Right lobe of liver (tissue), 6 donors: Measurements from ENCODE around the gene TPM2. TPM values are rescaled to one million over a fixed set of nuclear protein-coding genes. Genes with fewer than 3 reads are reported as not detected.

Experiments
- ATAC-seq, 4 donors: fragments of 200-7000 bp; cut with Tn5 transposase; one replicate each; pipeline ENCODE4 v1.9.1; 2020; ENCODE audit warnings: mild to moderate bottlenecking in 4 of 4, moderate library complexity in 4 of 4
- DNase-seq, 3 donors: peaks; one replicate each; pipeline ENCODE4 v3.0.0-alpha.2; 2020
- H3K27ac ChIP-seq, 3 donors: fragments of 200-600 bp; one replicate each; pipeline ENCODE4 v1.8.0; 2022
- H3K27me3 ChIP-seq, 2 donors: fragments of 200-600 bp; one replicate each; pipeline ENCODE4 v1.8.0; 2022
- H3K36me3 ChIP-seq, 4 donors: fragments of 200-600 bp; sonication (generic) in 1 of 4; one replicate each; pipeline versions ENCODE4 v1.5.1 to v1.8.0; 2017 to 2022; ENCODE audit warnings: control low read depth in 1 of 4
- H3K4me1 ChIP-seq, 4 donors: fragments of 200-600 bp; sonication (generic) in 1 of 4; one replicate each; pipeline versions ENCODE4 v1.5.1 to v1.8.0; 2017 to 2022; ENCODE audit warnings: control low read depth in 1 of 4
- H3K4me3 ChIP-seq, 3 donors: fragments of 200-600 bp; one replicate each; pipeline ENCODE4 v1.8.0; 2022
- H3K9me3 ChIP-seq, 4 donors: fragments of 200-600 bp; sonication (generic) in 1 of 4; one replicate each; pipeline versions ENCODE4 v1.5.1 to v1.8.0; 2017 to 2022; ENCODE audit warnings: control low read depth in 1 of 4
- POLR2A ChIP-seq: fragments of 450-650 bp; IDR thresholded peaks from one replicate; pipeline ENCODE4 v1.6.1; 2017; ENCODE audit warnings: antibody characterized with exemption, mild to moderate bottlenecking
- WGBS: methylation state at CpG from one replicate; pipeline ENCODE4 v1.1.6; 2018; ENCODE audit warnings: low coverage, low lambda C conversion rate; ENCODE audit not compliant: insufficient coverage; ENCODE audit errors: missing lambda C conversion rate; 5-methylcytosine and 5-hydroxymethylcytosine counted together
- intact Hi-C, 2 donors: fragments of 100-400 bp; cut with DNase I; formaldehyde crosslinking; loops; one replicate each; pipeline versions ENCODE4 v1.11.2 to v1.14.1; 2022
- total RNA-seq, 6 experiments: library from RNA; depleted of rRNA in 2 of 6; stranded (reverse); fragments of >200 nt in 2 of 6; fragmentation: NEBNext Ultra II Directional in 3 of 6; extraction: Animal tissue kit (Norgen Biotek cat#: 25700) in 3 of 6; gene quantifications; one replicate each; pipeline versions ENCODE4 v1.1.0 to v1.2.4, GENCODE V29; 2016 to 2023
- TF ChIP-seq, protein P1 (sequence below), 4 donors: fragments of 200-600 bp in 3 of 4; fragments of 450-650 bp in 1 of 4; IDR thresholded peaks; one replicate each; pipeline versions ENCODE4 v1.5.1 to v1.8.0; 2016 to 2022; ENCODE audit warnings: antibody characterized with exemption in 4 of 4, mild to moderate bottlenecking in 2 of 4
- donor health status: DM: no; HTN: yes; CAD: no.
- donor health status: DM: no; HTN: no; CAD: no.
- donor health status: DM: no; HTN: no; CAD: no.
- donor health status: DM: no; HTN: yes; CAD: no.
- donor health status: DM: no; HTN: yes; CAD: no.

Gene TPM2
- total RNA-seq, 6 experiments from 2014 or later = 4.7 to 23.3 (median 12.4) TPM

GRCh38 chr9:35708146-35708545 is 18.4 kb upstream of the TPM2 start:
- intact Hi-C loops = no loop called here
- ATAC-seq = no peak
- Histone ChIP-seq H3K36me3 (peaks cover 46 to 98% (median 69%) of the 10 kb centered on the region in 4 donors), H3K9me3 (no peaks in the 10 kb centered on the region), H3K4me1 (no peaks in the 10 kb centered on the region), H3K27me3 (no peaks in the 10 kb centered on the region), H3K4me3 (no peak overlapping the region), H3K27ac (no peak overlapping the region)
- 97% methylated on average over 3 of the region's 4 CpGs for WGBS
- no peak for TF ChIP-seq POLR2A
- TF ChIP-seq, protein P1, sequence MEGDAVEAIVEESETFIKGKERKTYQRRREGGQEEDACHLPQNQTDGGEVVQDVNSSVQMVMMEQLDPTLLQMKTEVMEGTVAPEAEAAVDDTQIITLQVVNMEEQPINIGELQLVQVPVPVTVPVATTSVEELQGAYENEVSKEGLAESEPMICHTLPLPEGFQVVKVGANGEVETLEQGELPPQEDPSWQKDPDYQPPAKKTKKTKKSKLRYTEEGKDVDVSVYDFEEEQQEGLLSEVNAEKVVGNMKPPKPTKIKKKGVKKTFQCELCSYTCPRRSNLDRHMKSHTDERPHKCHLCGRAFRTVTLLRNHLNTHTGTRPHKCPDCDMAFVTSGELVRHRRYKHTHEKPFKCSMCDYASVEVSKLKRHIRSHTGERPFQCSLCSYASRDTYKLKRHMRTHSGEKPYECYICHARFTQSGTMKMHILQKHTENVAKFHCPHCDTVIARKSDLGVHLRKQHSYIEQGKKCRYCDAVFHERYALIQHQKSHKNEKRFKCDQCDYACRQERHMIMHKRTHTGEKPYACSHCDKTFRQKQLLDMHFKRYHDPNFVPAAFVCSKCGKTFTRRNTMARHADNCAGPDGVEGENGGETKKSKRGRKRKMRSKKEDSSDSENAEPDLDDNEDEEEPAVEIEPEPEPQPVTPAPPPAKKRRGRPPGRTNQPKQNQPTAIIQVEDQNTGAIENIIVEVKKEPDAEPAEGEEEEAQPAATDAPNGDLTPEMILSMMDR (IDR thresholded peaks at IDR 0.05) = no peak
- DNase-seq = no peak

DNA sequence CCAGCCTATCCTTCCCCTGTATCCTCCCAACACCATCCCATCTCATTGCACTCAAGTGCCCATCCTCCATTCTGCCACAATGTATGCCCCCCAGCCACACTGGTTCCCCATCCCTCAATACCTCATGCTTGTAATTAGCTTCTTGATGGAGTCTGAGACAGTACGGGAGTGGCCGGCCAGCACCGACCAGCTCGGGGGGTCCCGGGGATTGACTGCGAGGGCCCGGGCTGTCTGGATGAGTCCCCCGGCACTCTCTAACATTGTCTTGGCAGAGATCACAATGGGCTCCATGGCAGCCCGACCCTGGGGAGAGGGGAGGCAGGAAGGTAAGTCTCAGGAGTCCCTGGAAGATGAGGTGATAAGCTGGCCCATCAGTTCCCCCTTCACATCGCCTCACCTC is 17.2 kb upstream of the TPM2 start:
- DNase-seq (no peak), ATAC-seq (no peak)
- no peaks in the 10 kb centered on the region for H3K4me1 ChIP-seq
- peaks cover 49 to 98% (median 73%) of the 10 kb centered on the region in 4 donors for H3K36me3 ChIP-seq
- TF ChIP-seq, protein P1 (IDR thresholded peaks at IDR 0.05) = no peak
- TF ChIP-seq POLR2A = no peak
- WGBS = 83% methylated on average over 3 of the region's 10 CpGs
- intact Hi-C loops = no loop called here
- H3K4me3 ChIP-seq = no peak overlapping the region
- H3K27ac ChIP-seq = no peak overlapping the region
- no peaks in the 10 kb centered on the region for H3K9me3 ChIP-seq
- H3K27me3 ChIP-seq = no peaks in the 10 kb centered on the region

GRCh38 chr9:35705836-35706430 is 16.2 kb upstream of the TPM2 start:
- DNase-seq = no peak
- H3K9me3 ChIP-seq = no peaks in the 10 kb centered on the region
- H3K27ac ChIP-seq = no peak overlapping the region
- no peak overlapping the region for H3K4me3 ChIP-seq
- no peaks in the 10 kb centered on the region for H3K27me3 ChIP-seq
- no CpG with 5 or more reads among the region's 7 CpGs for WGBS
- no peak for TF ChIP-seq POLR2A
- TF ChIP-seq, protein P1 (IDR thresholded peaks at IDR 0.05) = no peak
- H3K36me3 ChIP-seq = peaks cover 52 to 98% (median 75%) of the 10 kb centered on the region in 4 donors
- ATAC-seq = no peak
- intact Hi-C loops = no loop called here
- H3K4me1 ChIP-seq = no peaks in the 10 kb centered on the region

DNA sequence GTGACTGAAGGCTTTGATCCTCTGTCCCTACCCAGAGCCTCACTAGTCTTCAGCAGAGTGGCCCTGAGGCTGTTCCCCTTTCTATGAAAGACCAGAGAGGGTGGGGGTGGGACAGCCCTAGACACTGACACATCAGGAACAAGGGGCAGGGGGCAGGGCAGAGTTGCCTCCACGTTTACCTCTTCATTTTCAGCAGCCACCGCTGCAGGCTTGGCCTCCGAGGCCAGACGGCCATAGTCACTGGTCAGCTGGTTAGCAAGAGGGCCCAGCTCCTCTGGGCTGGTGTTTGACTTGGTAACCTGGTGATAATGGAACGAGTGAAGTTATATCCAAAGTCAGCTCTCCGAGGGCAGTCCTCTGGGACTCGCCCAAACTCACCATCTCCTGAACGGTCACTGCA is 15.6 kb upstream of the TPM2 start:
- H3K4me1 ChIP-seq = no peaks in the 10 kb centered on the region
- no peaks in the 10 kb centered on the region for H3K9me3 ChIP-seq
- ATAC-seq (peak in 1 of 4 donors; percentile 8), DNase-seq (no peak)
- H3K27me3 ChIP-seq = no peaks in the 10 kb centered on the region
- H3K27ac ChIP-seq = no peak overlapping the region
- no CpG with 5 or more reads among the region's 8 CpGs for WGBS
- TF ChIP-seq, protein P1 (IDR thresholded peaks at IDR 0.05) = no peak
- no peak for TF ChIP-seq POLR2A
- intact Hi-C loops = no loop called here
- H3K4me3 ChIP-seq = no peak overlapping the region
- H3K36me3 ChIP-seq = peaks cover 55 to 98% (median 75%) of the 10 kb centered on the region in 4 donors
